AG04449 (cell line): ENCODE data around the gene GATA5.

Experiments
- CTCF ChIA-PET: fragments of 350-600 bp; formaldehyde crosslinking; extraction: SDS; loops from one replicate; lab custom pipeline; 2021; ENCODE audit warnings: antibody characterized with exemption; lab: Yijun Ruan, JAX
- POLR2A ChIA-PET: fragments of 400-600, 350-600 bp; formaldehyde crosslinking; extraction: SDS; loops from one replicate; lab custom pipeline; 2020; ENCODE audit warnings: antibody characterized with exemption, inconsistent platforms; lab: Yijun Ruan, JAX
- DNase-seq: peaks from one replicate; pipeline ENCODE4 v3.0.0-alpha.2; 2010; ENCODE audit warnings: low read depth, low spot score
- H3K4me3 ChIP-seq: 2 replicates; pipeline ENCODE4 v1.5.1; 2011; ENCODE audit warnings: low read depth, mild to moderate bottlenecking, control low read depth, low read length
- CTCF ChIP-seq: IDR thresholded peaks from one replicate; pipeline ENCODE4 v1.5.1; 2011; ENCODE audit warnings: mild to moderate bottlenecking, moderate library complexity, low read length, control low read depth, inconsistent platforms; ENCODE audit not compliant: insufficient read depth; ENCODE audit errors: missing control alignments

Gene GATA5

GRCh38 chr20:62446481-62446880 is 29.3 kb downstream of the GATA5 start:
- TF ChIP-seq CTCF: no peak
- no peak overlapping the region for H3K4me3 ChIP-seq
- ChIA-PET POLR2A (no interaction called here), CTCF (no interaction called here)
- DNase-seq: no peak

DNA sequence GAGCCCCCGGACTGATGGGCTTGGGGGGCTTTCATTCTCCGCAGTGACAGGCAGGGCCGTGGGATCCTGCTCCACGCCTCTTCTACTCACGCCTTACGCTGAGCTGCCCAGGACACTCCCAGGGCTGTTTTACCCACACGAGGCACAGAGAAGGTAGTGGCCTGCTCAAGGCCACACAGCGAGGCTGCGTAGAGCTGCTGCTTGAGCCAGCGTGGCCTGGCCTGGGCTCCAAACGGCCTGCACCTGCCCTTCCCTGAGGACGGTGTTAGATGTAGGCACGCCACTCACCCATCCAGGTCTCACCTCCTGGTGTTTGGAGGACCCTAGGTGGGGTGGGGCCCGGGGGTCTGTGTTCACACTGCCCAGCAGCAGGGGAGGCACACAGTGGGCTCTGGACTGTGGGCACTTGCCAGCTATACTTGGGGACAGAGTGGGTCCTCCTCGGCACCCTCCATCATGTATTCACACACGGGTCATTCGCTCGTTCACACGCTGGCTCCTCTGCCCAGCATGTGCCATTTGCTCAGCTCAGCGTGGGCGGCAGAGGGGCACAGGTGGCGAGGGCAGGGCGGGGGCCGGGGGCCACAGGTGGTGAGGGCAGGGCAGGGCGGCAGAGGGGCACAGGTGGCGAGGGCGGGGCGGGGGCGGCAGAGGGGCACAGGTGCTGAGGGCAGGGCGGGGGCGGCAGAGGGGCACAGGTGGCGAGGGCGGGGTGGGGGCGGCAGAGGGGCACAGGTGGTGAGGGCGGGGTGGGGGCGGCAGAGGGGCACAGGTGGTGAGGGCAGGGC is 30.0 kb downstream of the GATA5 start:
- TF ChIP-seq CTCF: no peak
- POLR2A ChIA-PET: no interaction called here
- CTCF ChIA-PET: no interaction called here

DNA sequence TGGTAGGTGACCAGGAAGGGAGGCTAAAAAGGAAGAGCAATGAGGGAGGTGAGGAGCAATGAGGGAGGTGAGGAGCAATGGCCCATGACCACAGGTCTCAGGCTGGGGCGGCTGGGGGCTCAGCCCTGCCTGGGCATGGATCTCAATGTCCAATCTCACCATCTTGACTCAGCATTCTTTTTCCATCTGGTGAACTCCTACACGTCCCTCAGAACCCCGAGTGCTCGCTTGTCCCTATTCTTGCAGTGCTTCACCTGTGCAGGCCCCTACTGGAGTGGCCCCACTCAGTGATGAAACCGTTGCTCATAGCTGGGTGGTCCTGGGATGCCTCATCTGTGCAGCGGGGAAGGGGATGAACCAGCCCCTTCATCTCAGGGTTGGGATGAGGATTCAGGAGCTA is 31.5 kb downstream of the GATA5 start:
- no peak overlapping the region for H3K4me3 ChIP-seq
- DNase-seq: no peak
- TF ChIP-seq CTCF: no peak
- CTCF ChIA-PET: no interaction called here
- POLR2A ChIA-PET: interaction anchor here (0.6 kb wide), 1 partner anchor 19 kb away, joined by 3 read pairs; no protein-coding TSS in a partner anchor

More for the DNA sequence above, 30.0 kb downstream of the GATA5 start:
- H3K4me3 ChIP-seq: no peak overlapping the region
- DNase-seq: no peak

DNA sequence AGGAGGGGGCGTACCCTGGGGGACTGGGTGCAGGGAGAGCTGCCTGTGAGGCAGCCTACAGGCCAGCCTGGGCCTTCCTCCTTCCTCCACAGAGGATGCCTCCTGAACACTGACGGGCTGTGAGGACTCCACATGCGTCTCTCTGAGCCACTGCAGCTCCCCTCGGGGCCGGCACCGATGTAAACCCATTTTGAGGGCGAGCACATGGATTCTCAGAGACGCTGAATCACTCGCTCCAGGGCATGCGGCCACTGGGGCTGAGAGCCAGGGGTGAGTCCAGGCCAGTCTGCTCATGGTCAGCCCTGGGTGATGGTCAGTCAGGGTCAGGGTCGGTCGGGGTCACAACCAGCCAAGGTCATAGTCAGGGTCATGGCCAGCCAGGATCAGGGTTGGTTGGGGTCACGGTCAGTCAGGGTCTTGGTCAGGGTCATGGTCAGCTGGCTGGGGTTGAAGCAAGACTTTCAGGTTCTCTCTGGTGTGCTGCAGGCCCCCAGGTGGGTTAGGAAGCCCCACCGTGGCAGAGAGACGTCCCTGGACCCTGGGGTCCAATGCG is 33.7 kb downstream of the GATA5 start:
- no peak overlapping the region for H3K4me3 ChIP-seq
- POLR2A ChIA-PET: no interaction called here
- DNase-seq: no peak
- no peak for TF ChIP-seq CTCF
- CTCF ChIA-PET: no interaction called here

GRCh38 chr20:62439218-62439617 is 36.6 kb downstream of the GATA5 start:
- no peak overlapping the region for H3K4me3 ChIP-seq
- ChIA-PET CTCF (no interaction called here), POLR2A (no interaction called here)
- no peak for DNase-seq
- no peak for TF ChIP-seq CTCF

GRCh38 chr20:62437927-62438326 is 37.9 kb downstream of the GATA5 start:
- no peak overlapping the region for H3K4me3 ChIP-seq
- no peak for TF ChIP-seq CTCF
- DNase-seq: no peak
- ChIA-PET CTCF (no interaction called here), POLR2A (no interaction called here)
